ENCODE measurements around the gene KLF7. TPM values are rescaled to one million over a fixed set of nuclear protein-coding genes. Genes with fewer than 3 reads are reported as not detected.

KLF7 gene
- total RNA-seq, 2 experiments from 2014 or later = 4.7 to 6.8 TPM

- CTCF ChIA-PET = no interaction called here
- H3K27ac Mint-ChIP-seq = no peak overlapping the region
- no peak for DNase-seq
- no peaks in the 10 kb centered on the region for H3K9me3 Mint-ChIP-seq (ENCODE audit: low read depth)
- no peak for ATAC-seq
- H3K4me3 Mint-ChIP-seq = no peak overlapping the region
- H3K4me1 Mint-ChIP-seq = no peaks in the 10 kb centered on the region
- H3K36me3 Mint-ChIP-seq = no peaks in the 10 kb centered on the region
- H3K27me3 Mint-ChIP-seq = peaks cover 21% of the 10 kb centered on the region
Measured at GRCh38 chr2:207184348-207184747, 18.6 kb upstream of the KLF7 start.

- no peaks in the 10 kb centered on the region for H3K4me1 Mint-ChIP-seq
- no peak overlapping the region for H3K27ac Mint-ChIP-seq
- CTCF ChIA-PET = no interaction called here
- H3K4me3 Mint-ChIP-seq = no peak overlapping the region
- DNase-seq = no peak
- ATAC-seq = no peak
- H3K9me3 Mint-ChIP-seq (ENCODE audit: low read depth) = no peaks in the 10 kb centered on the region
- H3K27me3 Mint-ChIP-seq = peaks cover 14% of the 10 kb centered on the region
- no peaks in the 10 kb centered on the region for H3K36me3 Mint-ChIP-seq
Measured at GRCh38 chr2:207183506-207183905, 17.8 kb upstream of the KLF7 start.

GRCh38 chr2:207182911-207183310 is 17.2 kb upstream of the KLF7 start:
- CTCF ChIA-PET = no interaction called here
- DNase-seq (no peak), ATAC-seq (no peak)
- peaks cover 9% of the 10 kb centered on the region for H3K27me3 Mint-ChIP-seq
- H3K9me3 Mint-ChIP-seq (ENCODE audit: low read depth) = no peaks in the 10 kb centered on the region
- no peaks in the 10 kb centered on the region for H3K36me3 Mint-ChIP-seq
- no peaks in the 10 kb centered on the region for H3K4me1 Mint-ChIP-seq
- H3K27ac Mint-ChIP-seq = no peak overlapping the region
- H3K4me3 Mint-ChIP-seq = no peak overlapping the region

GRCh38 chr2:207181526-207182274 is 16.0 kb upstream of the KLF7 start:
- ATAC-seq (no peak), DNase-seq (no peak)
- CTCF ChIA-PET = no interaction called here
- no peak overlapping the region for H3K4me3 Mint-ChIP-seq
- H3K27me3 Mint-ChIP-seq = peaks cover 10% of the 10 kb centered on the region
- no peaks in the 10 kb centered on the region for H3K36me3 Mint-ChIP-seq
- H3K4me1 Mint-ChIP-seq = no peaks in the 10 kb centered on the region
- H3K27ac Mint-ChIP-seq = no peak overlapping the region
- no peaks in the 10 kb centered on the region for H3K9me3 Mint-ChIP-seq (ENCODE audit: low read depth)

- Mint-ChIP-seq H3K9me3 (ENCODE audit: low read depth) (no peaks in the 10 kb centered on the region), H3K27me3 (peaks cover 11% of the 10 kb centered on the region), H3K4me3 (no peak overlapping the region), H3K4me1 (no peaks in the 10 kb centered on the region), H3K36me3 (no peaks in the 10 kb centered on the region), H3K27ac (no peak overlapping the region)
- CTCF ChIA-PET = no interaction called here
- no peak for DNase-seq
- ATAC-seq = no peak
Measured at GRCh38 chr2:207180741-207181140, 15.0 kb upstream of the KLF7 start.

GRCh38 chr2:207176247-207176646 is 10.5 kb upstream of the KLF7 start:
- no peaks in the 10 kb centered on the region for H3K4me1 Mint-ChIP-seq

GRCh38 chr2:207173641-207174040 is 7.9 kb upstream of the KLF7 start:
- Mint-ChIP-seq H3K4me1 (no peaks in the 10 kb centered on the region), H3K9me3 (ENCODE audit: low read depth) (no peaks in the 10 kb centered on the region), H3K4me3 (no peak overlapping the region), H3K27me3 (peaks cover 29% of the 10 kb centered on the region), H3K27ac (no peak overlapping the region), H3K36me3 (no peaks in the 10 kb centered on the region)
- DNase-seq (no peak), ATAC-seq (no peak)
- CTCF ChIA-PET = no interaction called here

More at GRCh38 chr2:207176247-207176646, 10.5 kb upstream of the KLF7 start:
- Mint-ChIP-seq H3K9me3 (ENCODE audit: low read depth) (no peaks in the 10 kb centered on the region), H3K27me3 (peaks cover 20% of the 10 kb centered on the region), H3K36me3 (no peaks in the 10 kb centered on the region), H3K4me3 (no peak overlapping the region), H3K27ac (no peak overlapping the region)
- CTCF ChIA-PET = interaction anchor here (1.5 kb wide), 1 partner anchor 297 kb away, joined by 4 read pairs; no protein-coding TSS in a partner anchor
- ATAC-seq (no peak), DNase-seq (no peak)

GRCh38 chr2:207167099-207167923 is 1.6 kb upstream of the KLF7 start:
- Mint-ChIP-seq H3K4me3 (peak overlapping the region; percentile 78), H3K36me3 (no peaks in the 10 kb centered on the region), H3K4me1 (peaks cover 30% of the 10 kb centered on the region), H3K9me3 (ENCODE audit: low read depth) (no peaks in the 10 kb centered on the region), H3K27me3 (peaks cover 64% of the 10 kb centered on the region), H3K27ac (peak overlapping the region; percentile 81)
- DNase-seq (no peak), ATAC-seq (no peak)
- CTCF ChIA-PET = interaction anchor here (0.7 to 3.9 kb wide), 2 partner anchors 25 to 367 kb away, joined by 3 to 20 read pairs; no protein-coding TSS in a partner anchor

GRCh38 chr2:207166349-207167098 is 776 bp upstream of the KLF7 start:
- CTCF ChIA-PET = interaction anchor here (1.0 to 3.9 kb wide), 3 partner anchors 24 to 306 kb away, joined by 3 to 20 read pairs (median 4); no protein-coding TSS in a partner anchor
- H3K4me1 Mint-ChIP-seq = peaks cover 31% of the 10 kb centered on the region
- no peaks in the 10 kb centered on the region for H3K36me3 Mint-ChIP-seq
- DNase-seq (peak; percentile 61), ATAC-seq (peak; percentile 54)
- H3K27me3 Mint-ChIP-seq = peaks cover 66% of the 10 kb centered on the region
- H3K9me3 Mint-ChIP-seq (ENCODE audit: low read depth) = no peaks in the 10 kb centered on the region
- peak overlapping the region; percentile 81 for H3K27ac Mint-ChIP-seq
- H3K4me3 Mint-ChIP-seq = peak overlapping the region; percentile 78

- Mint-ChIP-seq H3K36me3 (no peaks in the 10 kb centered on the region), H3K9me3 (ENCODE audit: low read depth) (no peaks in the 10 kb centered on the region), H3K4me3 (peak overlapping the region; percentile 78), H3K27me3 (peaks cover 69% of the 10 kb centered on the region), H3K27ac (peak overlapping the region; percentile 81), H3K4me1 (peaks cover 33% of the 10 kb centered on the region)
- peak; percentile 95 for DNase-seq
- CTCF ChIA-PET = interaction anchor here (1.0 to 3.9 kb wide), 3 partner anchors 23 to 307 kb away, joined by 3 to 20 read pairs (median 4); no protein-coding TSS in a partner anchor
- ATAC-seq = peak; percentile 98
Measured at GRCh38 chr2:207166039-207166348, 246 bp upstream of the KLF7 start.

- Mint-ChIP-seq H3K36me3 (peaks cover 3% of the 10 kb centered on the region), H3K9me3 (ENCODE audit: low read depth) (no peaks in the 10 kb centered on the region), H3K27ac (peak overlapping the region; percentile 11), H3K4me1 (peaks cover 33% of the 10 kb centered on the region), H3K4me3 (peak overlapping the region; percentile 78), H3K27me3 (peaks cover 66% of the 10 kb centered on the region)
- CTCF ChIA-PET = interaction anchor here (3.9 kb wide), 1 partner anchor 22 kb away, joined by 20 read pairs; no protein-coding TSS in a partner anchor
- ATAC-seq = no peak
- DNase-seq = no peak
Measured at GRCh38 chr2:207164006-207164831, 1.5 kb downstream of the KLF7 start.

- H3K4me1 Mint-ChIP-seq = peaks cover 33% of the 10 kb centered on the region
Measured at GRCh38 chr2:207163756-207164005, 2.1 kb downstream of the KLF7 start.

More at GRCh38 chr2:207163756-207164005, 2.1 kb downstream of the KLF7 start:
- no peak for ATAC-seq
- Mint-ChIP-seq H3K36me3 (peaks cover 3% of the 10 kb centered on the region), H3K4me3 (peak overlapping the region; percentile 78), H3K27me3 (peaks cover 66% of the 10 kb centered on the region), H3K9me3 (ENCODE audit: low read depth) (no peaks in the 10 kb centered on the region), H3K27ac (no peak overlapping the region)
- DNase-seq = no peak
- CTCF ChIA-PET = interaction anchor here (3.9 kb wide), 1 partner anchor 21 kb away, joined by 20 read pairs; no protein-coding TSS in a partner anchor

Measured in activated CD8-positive, alpha-beta memory T cell treated with anti-CD3 and anti-CD28 coated beads, Interleukin-2, amount 10 ng/mL, durations not matched to agents 7 days and 5 days (primary cell).